GM19351 (cell line): Measurements from ENCODE around the gene CDH13.

ENCODE experiments used
- ATAC-seq: cut with Tn5 transposase; IDR thresholded peaks from one replicate; pipeline ENCODE4 v1.9.1; 2021; ENCODE audit warnings: mild to moderate bottlenecking, moderate library complexity; ENCODE audit not compliant: unreplicated experiment

CDH13 gene

GRCh38 chr16:83312718-83313245 lies 686.0 kb downstream of the CDH13 start:
- ATAC-seq, result no peak

DNA sequence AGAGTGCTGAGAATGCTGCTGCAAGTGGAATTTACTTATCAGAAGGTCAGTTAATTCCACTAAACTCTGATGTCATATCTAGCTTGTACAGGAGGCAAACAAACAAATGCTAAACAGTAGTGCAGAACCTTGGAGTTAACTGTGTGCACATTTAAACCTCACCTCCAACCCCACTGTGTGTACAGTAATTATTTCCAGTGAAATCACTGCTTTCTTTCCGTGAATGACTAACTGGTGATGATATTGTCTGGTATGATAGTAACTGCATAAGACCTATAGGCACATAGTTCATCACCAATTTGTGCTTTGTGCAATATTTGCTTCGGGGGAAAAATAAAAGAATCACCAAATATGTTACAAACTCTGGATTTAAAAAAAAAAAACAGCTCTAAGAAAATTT lies 688.5 kb downstream of the CDH13 start:
- no peak for ATAC-seq

DNA sequence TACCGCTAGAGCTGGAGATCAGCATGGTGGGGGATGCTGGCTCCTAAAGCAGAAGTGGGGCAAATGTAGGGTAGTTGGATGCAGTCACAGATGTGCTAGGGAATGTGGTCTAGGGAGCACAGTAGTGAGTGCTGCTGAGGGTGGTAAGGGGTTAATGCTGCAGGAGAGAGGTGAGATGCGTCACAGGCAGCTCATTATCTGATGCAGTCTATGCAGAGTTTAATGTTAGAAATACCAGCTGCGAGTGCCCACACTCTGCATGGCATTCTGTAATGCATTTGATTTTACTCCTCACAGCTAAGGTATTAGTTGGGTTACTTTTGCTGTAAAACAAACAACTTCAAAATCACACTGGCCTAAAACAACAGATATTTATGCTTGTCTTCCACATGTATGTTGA lies 689.7 kb downstream of the CDH13 start:
- ATAC-seq, result no peak

GRCh38 chr16:83318390-83318789 lies 691.6 kb downstream of the CDH13 start:
- ATAC-seq, result no peak

DNA sequence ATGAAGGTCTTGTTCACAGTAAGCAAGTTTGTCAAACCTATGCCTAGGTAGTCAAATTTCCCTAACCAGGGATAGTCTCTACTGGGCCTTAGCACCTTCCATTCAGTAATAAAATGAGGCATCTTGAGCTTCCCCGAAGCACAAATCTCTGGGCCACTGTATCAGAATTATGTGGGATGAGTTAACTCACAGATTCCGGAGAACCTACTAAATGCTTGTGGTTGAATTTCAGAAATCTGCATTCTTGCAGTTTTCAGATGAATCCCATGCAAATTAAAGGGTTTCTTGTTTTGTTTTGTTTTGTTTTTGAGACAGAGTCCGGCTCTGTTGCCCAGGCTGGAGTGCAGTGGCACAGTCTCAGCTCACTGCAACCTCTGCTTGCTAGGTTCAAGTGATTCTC lies 702.2 kb downstream of the CDH13 start:
- no peak for ATAC-seq

DNA sequence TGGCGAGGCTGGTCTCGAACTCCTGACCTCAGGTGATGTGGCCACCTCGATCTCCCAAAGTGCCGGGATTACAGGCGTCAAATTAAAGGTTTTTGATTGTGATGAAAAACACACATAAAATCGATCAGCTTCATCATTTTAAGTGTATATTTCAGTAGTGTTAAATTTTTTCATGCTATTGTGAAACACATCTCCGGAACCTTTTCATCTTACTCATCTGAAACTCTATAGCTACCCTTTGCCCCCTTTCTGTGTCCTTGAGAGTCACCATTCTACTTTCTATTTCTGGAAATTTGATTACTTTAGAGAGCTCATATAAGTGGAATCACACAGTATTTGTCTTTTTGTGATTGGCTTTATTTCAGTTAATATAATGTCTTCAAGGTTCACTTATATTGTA lies 702.7 kb downstream of the CDH13 start:
- no peak for ATAC-seq

- ATAC-seq, result no peak
Measured at GRCh38 chr16:83330251-83330650, 703.5 kb downstream of the CDH13 start.

GRCh38 chr16:83335076-83335475 lies 708.3 kb downstream of the CDH13 start:
- ATAC-seq, result no peak

DNA sequence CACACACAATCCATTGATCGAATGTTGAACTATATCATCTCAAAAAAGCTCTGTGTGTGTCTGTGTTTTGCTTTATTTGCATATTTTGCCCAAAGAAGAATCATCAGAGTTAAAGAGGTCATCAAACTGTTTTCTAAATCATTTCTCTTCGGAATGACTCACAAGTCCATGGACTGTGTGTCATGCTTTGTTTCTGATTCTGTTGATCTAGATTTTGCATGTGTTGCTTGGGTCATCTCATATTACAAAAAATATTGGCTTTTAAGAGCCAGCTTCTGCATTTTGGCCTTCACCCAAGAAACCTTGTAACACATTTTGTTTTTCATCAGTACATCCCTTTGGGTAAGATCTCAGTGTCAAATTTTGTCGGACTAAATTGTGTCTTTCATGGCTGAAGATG lies 709.8 kb downstream of the CDH13 start:
- ATAC-seq, result no peak

- ATAC-seq, result no peak
Measured at GRCh38 chr16:83338138-83338537, 711.4 kb downstream of the CDH13 start.

- no peak for ATAC-seq
Measured at GRCh38 chr16:83338941-83339340, 712.2 kb downstream of the CDH13 start.

DNA sequence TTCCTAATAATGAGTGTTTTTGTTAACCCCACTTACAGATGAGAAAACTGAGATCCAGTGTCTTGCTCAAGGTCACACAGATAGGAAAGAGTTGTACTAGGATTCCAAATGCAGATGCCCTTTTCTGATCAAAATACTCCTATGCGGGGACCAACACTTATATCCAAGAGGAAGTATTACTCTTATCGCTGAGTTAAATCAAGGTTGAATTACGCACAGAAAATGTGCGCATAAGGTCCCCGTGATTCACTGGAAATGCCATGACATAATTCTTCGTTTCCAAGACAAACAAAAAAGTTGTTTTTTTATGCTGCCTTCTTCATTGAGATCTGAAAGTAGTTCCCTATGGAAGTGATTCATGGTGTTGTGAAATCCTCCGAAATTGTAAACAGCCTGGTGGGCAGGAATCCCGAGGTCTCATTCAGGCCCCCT lies 717.2 kb downstream of the CDH13 start:
- no peak for ATAC-seq

DNA sequence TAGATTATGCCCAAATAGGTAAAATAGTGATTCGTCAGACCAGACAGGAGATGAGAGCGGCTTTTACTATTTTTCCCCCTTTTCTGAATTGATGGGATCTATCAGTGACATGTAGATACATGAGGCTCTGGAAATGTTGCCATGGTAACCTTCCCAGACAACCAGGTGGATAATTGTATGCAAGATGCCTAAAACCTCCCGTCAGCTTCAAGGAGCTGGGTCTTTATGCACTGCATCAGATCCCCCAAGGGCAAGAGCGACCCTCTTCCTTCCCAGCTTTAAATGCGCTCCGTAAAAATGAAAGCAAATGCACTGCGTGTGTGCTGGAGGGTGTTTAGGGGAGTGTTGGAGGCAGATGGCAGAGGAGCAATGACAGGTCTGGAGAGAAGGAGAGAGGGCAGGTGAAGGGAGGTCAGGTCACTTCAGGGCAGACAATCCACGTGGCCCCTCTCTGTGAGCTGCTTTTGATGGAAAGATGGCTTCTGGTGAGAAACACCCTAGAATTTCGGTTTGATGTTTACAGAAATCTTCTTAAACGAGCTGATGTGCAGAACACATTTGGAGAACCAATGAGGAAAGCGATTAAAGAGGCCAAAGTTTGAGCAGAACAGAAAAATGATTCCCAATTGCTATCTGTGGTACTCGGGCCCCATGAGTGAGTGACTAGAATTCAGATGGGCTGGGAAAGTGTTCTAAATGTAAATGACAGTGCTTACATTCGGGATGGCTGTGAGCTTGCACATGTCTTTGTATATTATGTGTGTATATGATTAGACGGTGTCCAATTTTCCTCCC lies 719.3 kb downstream of the CDH13 start:
- no peak for ATAC-seq

GRCh38 chr16:83348991-83349390 lies 722.2 kb downstream of the CDH13 start:
- no peak for ATAC-seq

GRCh38 chr16:83350481-83350880 lies 723.7 kb downstream of the CDH13 start:
- ATAC-seq, result no peak

- ATAC-seq, result no peak
Measured at GRCh38 chr16:83351846-83352245, 725.1 kb downstream of the CDH13 start.

DNA sequence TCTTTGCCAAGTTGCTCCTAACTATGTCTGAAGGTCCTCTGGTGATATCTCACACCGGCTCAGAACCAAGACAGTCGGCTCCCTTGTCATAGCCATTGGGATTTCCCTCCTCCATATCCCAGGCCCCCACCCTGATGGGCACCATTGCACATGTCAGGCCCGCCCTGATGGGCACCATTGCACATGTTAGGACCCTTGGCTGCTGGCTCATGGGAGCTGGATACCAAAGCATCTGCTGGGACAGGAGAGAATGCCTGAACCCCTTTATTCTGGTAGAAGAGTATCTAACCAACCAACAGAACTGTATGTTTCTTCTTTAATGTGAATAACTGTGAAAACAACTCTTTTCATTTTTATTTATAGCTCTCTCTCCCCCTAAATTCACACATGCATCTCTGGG lies 726.5 kb downstream of the CDH13 start:
- ATAC-seq, result no peak

GRCh38 chr16:83354015-83354414 lies 727.2 kb downstream of the CDH13 start:
- no peak for ATAC-seq

GRCh38 chr16:83355570-83356218 lies 728.9 kb downstream of the CDH13 start:
- ATAC-seq, result no peak

DNA sequence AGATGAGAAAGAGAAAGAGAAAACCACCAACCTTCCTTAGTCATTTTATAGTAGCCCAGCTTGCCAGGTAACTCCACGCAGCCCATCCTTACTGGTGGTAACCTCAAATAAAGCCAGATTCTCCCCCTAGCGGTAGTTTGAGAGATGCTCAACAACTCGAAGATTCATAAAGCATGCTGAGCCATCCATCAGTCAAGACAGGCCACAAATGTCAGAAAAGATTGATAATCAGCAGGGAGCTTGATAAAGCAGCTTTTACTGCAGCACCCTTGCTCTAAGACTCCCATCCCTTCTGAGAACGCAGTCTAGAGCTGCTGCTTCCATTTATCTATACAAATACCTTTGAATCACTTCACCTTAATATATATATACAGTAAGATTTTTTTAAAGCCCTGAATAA lies 729.5 kb downstream of the CDH13 start:
- ATAC-seq, result peak; percentile 82

GRCh38 chr16:83356986-83357385 lies 730.2 kb downstream of the CDH13 start:
- no peak for ATAC-seq

DNA sequence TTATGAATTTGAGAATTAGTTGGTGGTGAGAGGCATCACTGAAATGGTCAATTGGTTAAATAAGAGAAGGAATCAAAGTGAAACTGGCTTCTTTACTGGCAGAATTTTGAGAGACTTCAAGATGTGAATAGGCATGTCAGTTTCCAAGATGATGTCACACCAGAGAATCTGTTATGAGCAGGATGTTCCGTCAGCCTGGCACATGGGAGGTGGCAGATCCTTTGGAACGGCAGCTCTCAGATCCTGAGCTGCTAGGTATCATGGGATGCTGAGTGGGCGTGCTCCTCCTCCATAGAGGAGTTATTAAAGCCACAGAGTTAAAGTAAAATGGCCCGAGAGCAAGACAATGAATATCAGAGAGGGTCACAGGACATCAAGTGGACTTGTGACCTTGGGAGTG lies 736.8 kb downstream of the CDH13 start:
- no peak for ATAC-seq
